ENCODE measurements around the gene VTI1B. TPM values are rescaled to one million over a fixed set of nuclear protein-coding genes. Genes with fewer than 3 reads are reported as not detected.

The VTI1B gene
- 37.1 and 40.8 TPM in 2 replicates for total RNA-seq (2013; cell fraction: nucleolus; rRNA removed)
- 28.2 and 32.0 TPM in 2 replicates for total RNA-seq (2014; rRNA removed)
- total RNA-seq (2014; rRNA removed; fragmentation: Illumina TruSeq; extraction: Trizol) = 46.7 and 49.8 TPM in 2 replicates
- total RNA-seq (2021) = 65.5 and 68.1 TPM in 2 replicates
- polyA plus RNA-seq (2011; ENCODE audit: low read depth) = 44.8 TPM
- polyA plus RNA-seq (2011; rRNA removed) = 89.6 and 108 TPM in 2 replicates
- 31.8 and 39.7 TPM in 2 replicates for polyA plus RNA-seq (2011; cell fraction: cytosol; rRNA removed)
- polyA plus RNA-seq (2011; cell fraction: nucleus; rRNA removed) = 22.5 and 33.3 TPM in 2 replicates
- 52.2 and 56.4 TPM in 2 replicates for polyA plus RNA-seq (2012)
- polyA plus RNA-seq (2014; fragmentation: Illumina TruSeq; extraction: Trizol) = 51.2 and 55.0 TPM in 2 replicates
- 10 to 100 TPM; 15.0 to 43.8 TPM for polyA plus RNA-seq (2014; fragmentation: Nextera tagmentation; extraction: Ambion mirVana)
- 34.8 and 44.9 TPM in 2 replicates for polyA plus RNA-seq (2014; rRNA removed)
- 100 to 1,000 TPM in 1 of 2 experiments, 10 to 100 TPM in 1; 93.0 to 117 TPM for polyA plus RNA-seq (2016; fragmentation: Nextera tagmentation; extraction: Ambion mirVana)
- polyA minus RNA-seq (2011; rRNA and poly(A)+ RNA removed) = 39.6 and 47.1 TPM in 2 replicates
- polyA minus RNA-seq (2011; cell fraction: cytosol; rRNA and poly(A)+ RNA removed) = 15.6 and 18.0 TPM in 2 replicates
- 17.3 and 25.0 TPM in 2 replicates for polyA minus RNA-seq (2011; cell fraction: nucleus; rRNA and poly(A)+ RNA removed)
- percentile 74 among the genes with signal in this experiment for Bru-seq, nascent RNA
- percentile 93 among the genes with signal in this experiment for BruChase-seq, experiment 1, labeled RNA remaining after a 6-hour chase
- BruChase-seq, experiment 2, labeled RNA remaining after a 2-hour chase = percentile 87 among the genes with signal in this experiment
- long read RNA-seq, experiment 1, full-length matches to known transcripts = 54 of 58 reads
- long read RNA-seq, experiment 1, partial matches to known transcripts = 0 of 58 reads
- long read RNA-seq, experiment 1, other reads (novel, unspliced or antisense) = 4 of 58 reads
- long read RNA-seq, experiment 2, full-length matches to known transcripts = 127 of 153 reads
- long read RNA-seq, experiment 2, partial matches to known transcripts = 12 of 153 reads
- long read RNA-seq, experiment 2, other reads (novel, unspliced or antisense) = 14 of 153 reads

- no TSS peak for BruUV-seq (replicated peaks)
- in situ Hi-C loops (cut with MboI) (no loop called here), intact Hi-C loops (cut with micrococcal nuclease; ENCODE audit: unreplicated experiment) (no loop called here)
- Histone ChIP-seq H3K9ac (ENCODE audit: control insufficient read depth, insufficient read depth, low read length) (peak within 1 kb of the TSS; percentile 97), H3K4me2 (ENCODE audit: control insufficient read depth, insufficient read depth) (peak within 1 kb of the TSS; percentile 91), H3K4me3 (peak within 1 kb of the TSS; percentile 85), H3K36me3 (ENCODE audit: control insufficient read depth in 2 of 2, insufficient read depth in 2 of 2, low read length in 1 of 2) (peaks cover 4 to 5% of the 10 kb centered on the region in 2 experiments; a peak in 3 of 4 replicates), H4K20me1 (ENCODE audit: control insufficient read depth, insufficient read depth) (peaks cover 5% of the 10 kb centered on the region; the same call in 1 of the 2 replicates), H2AFZ (ENCODE audit: control insufficient read depth, low read depth, low read length) (peak within 1 kb of the TSS; percentile 97), H3K27ac (ENCODE audit: control insufficient read depth, insufficient read depth) (peak within 1 kb of the TSS; percentile 97), H3K4me1 (ENCODE audit: control insufficient read depth, insufficient read depth, low read length) (peaks cover 9% of the 10 kb centered on the region), H3K79me2 (ENCODE audit: control insufficient read depth, insufficient read depth, low read length) (peaks cover 29% of the 10 kb centered on the region), H3K27me3 (replicated peaks in 1 of 2; ENCODE audit: control insufficient read depth in 2 of 2, insufficient read depth in 2 of 2, low read length in 1 of 2) (no peaks in the 10 kb centered on the region), H3K9me3 (replicated peaks; ENCODE audit: control insufficient read depth, insufficient read depth, low read length) (no peaks in the 10 kb centered on the region)
- ChIA-PET SMC1A (ENCODE audit: uncharacterized antibody, unreplicated experiment) (interaction anchor here (1.0 to 9.1 kb wide), 10 partner anchors 11 to 310 kb away, joined by 3 to 131 read pairs (median 8); partner anchors contain the start of genes RDH11 and RDH12), POLR2A (interaction anchor here (0.5 to 8.0 kb wide), 4 partner anchors 18 to 74 kb away, joined by 4 to 71 read pairs (median 6); partner anchors contain the start of genes PIGH and RDH11), RAD21 (ENCODE audit: unreplicated experiment) (interaction anchor here (1.1 to 1.6 kb wide), 4 partner anchors 21 to 54 kb away, joined by 3 to 8 read pairs (median 6); partner anchors contain the start of gene RDH11), CTCF (interaction anchor here (0.6 to 15.6 kb wide), 12 partner anchors 11 to 1171 kb away, joined by 3 to 223 read pairs (median 3); partner anchors contain the start of genes PIGH, RDH11 and RDH12)
- no peak for DNase-seq (ENCODE audit: low read depth, low spot score)
- no peak for FAIRE-seq
- 1% methylated on average over 87 of the region's 87 CpGs for WGBS (ENCODE audit: insufficient coverage, insufficient replicate concordance, low lambda C conversion rate, missing lambda C conversion rate)
- peak; percentile 97 for ATAC-seq
- peak; percentile 92 for TF ChIP-seq GATAD2B (conservative IDR thresholded peaks at IDR 0.05; ENCODE audit: low read depth)
- TF ChIP-seq SREBF1 (IDR thresholded peaks at IDR 0.05; ENCODE audit: low read length) = peak; percentile 64; the same call in 1 of the 2 replicates
- TF ChIP-seq CREM (IDR thresholded peaks at IDR 0.05; ENCODE audit: low read depth) = peak; percentile 50
- TF ChIP-seq TBL1XR1 (IDR thresholded peaks at IDR 0.05; ENCODE audit: low read depth, low read length) = no peak
- peak; percentile 79 for TF ChIP-seq YY1 (IDR thresholded peaks at IDR 0.05; ENCODE audit: low read depth, low read length)
- TF ChIP-seq IRF4 (IDR thresholded peaks at IDR 0.05; ENCODE audit: low read depth, low read length) = no peak
- TF ChIP-seq BHLHE40 (IDR thresholded peaks at IDR 0.05; ENCODE audit: borderline replicate concordance in 1 of 2, low read depth in 2 of 2, low read length in 1 of 2) = peak in 1 of 2 experiments; percentile 56; a peak in 1 of 4 replicates
- TF ChIP-seq SMARCA5 (IDR thresholded peaks at IDR 0.05) = no peak
- peak; percentile 100 for TF ChIP-seq LARP7 (IDR thresholded peaks at IDR 0.05)
- TF ChIP-seq E2F4 (IDR thresholded peaks at IDR 0.05; ENCODE audit: low read depth, low read length) = no peak
- 0 out of 2 replicates have a peak, but pooled peaks have one; percentile 29 for TF ChIP-seq ZNF687 (IDR thresholded peaks at IDR 0.05)
- TF ChIP-seq EED (IDR thresholded peaks at IDR 0.05; ENCODE audit: low read depth) = peak; percentile 47; the same call in 1 of the 2 replicates
Observed at GRCh38 chr14:67674480-67675218, at the start of gene VTI1B. TSS of gene VTI1B (minus strand) at chr14:67674632. CDS start at chr14:67674489, 143 bp downstream.

All from GM12878 (cell line).